RPMI7951 (cell line): ENCODE data around the gene NDUFS8. TPM values are rescaled to one million over a fixed set of nuclear protein-coding genes. Genes with fewer than 3 reads are reported as not detected.

Source experiments
- DNase-seq: peaks from one replicate; pipeline ENCODE4 v3.0.0-alpha.2; 2012; ENCODE audit warnings: low read depth
- total RNA-seq: library from RNA; depleted of rRNA; stranded (reverse); fragments of >200 nt; shearing (Covaris generic); gene quantifications from 2 replicates; pipeline ENCODE4 v1.2.3, GENCODE V29; 2014; rRNA removed

Gene NDUFS8
- total RNA-seq, 1 experiment from 2014 or later = 270 TPM

DNA sequence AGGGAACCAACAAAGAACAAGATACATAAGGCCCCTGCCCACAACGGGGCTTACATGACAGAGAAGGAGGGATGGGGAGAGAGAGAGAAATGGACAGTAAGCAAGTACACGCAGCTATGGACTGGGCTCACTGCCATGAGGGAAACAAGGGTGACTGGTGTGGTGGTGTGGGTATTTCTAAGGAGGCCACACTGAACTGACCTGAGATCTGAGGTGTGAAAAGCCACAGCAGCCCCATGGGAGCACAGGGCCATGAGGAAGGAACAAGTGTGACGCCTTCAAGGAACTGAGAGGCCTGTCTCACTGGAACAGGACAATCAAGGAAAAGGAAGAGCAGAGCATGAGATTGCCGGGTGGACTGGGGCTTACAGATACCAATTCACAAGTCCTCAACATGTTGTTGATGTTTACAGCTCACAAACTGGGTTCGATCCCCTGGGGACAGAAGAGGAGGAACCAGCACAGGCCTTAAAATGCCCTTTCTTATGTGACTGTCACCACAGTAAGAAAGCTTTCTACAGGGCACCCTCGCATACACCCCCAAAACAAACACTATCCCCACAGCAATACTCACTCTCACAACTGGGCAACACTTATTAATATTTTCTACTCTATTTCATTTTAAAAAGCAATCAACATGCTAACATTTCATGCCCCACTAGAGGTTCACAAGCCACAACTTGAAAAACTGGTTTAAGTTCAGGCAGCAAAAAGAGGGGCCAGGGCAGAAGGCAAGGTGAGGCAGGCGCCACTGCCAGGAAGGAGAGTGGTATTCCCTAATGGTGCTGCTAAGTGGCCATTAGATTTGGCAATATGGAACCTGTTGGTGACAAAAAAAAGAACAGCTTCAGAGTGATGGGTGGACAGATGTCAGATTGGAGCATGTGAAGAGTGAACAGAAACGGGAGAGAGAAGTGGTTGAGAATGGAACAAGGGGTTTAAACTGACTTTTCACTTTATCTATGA lies 47.4 kb downstream of the NDUFS8 start:
- DNase-seq = no peak

DNA sequence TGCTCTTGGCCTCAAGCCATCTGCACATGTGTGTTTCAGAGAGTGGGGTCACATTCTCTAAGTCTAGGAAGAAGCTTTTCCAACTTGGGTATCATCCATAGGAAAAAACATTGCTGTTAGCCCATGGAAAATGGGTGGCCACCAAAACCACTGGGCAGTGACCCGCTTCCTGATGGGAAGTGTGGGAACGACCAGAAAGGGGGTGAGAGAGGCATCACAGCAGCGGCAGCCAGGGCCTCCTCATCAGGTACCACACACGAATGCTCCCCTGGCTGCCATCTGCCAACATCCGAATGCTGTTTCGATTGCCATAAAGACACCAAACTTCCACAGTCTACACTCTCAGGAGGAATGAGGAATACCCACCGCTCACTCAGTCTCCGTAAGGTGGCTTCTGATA lies 50.4 kb downstream of the NDUFS8 start:
- DNase-seq = no peak

DNA sequence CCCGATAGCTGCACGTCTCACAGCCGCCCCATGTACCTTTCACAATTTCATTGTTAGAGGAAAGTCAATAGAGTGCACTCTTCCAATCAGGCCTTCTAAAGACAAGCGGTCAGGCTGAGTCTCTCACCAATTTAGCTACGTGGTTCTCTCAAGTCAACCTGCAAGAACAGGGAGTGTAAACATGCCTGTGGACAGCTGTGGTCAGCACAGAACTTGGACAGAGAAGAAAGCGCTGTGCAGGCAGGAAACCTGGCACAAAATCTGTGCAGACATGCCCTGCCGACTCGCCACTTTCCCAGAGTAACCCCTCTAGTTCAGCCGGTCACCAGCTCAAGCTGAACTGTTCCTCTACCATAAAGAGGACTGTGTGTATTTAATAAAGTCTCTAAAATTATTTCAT lies 51.2 kb downstream of the NDUFS8 start:
- DNase-seq = no peak

DNA sequence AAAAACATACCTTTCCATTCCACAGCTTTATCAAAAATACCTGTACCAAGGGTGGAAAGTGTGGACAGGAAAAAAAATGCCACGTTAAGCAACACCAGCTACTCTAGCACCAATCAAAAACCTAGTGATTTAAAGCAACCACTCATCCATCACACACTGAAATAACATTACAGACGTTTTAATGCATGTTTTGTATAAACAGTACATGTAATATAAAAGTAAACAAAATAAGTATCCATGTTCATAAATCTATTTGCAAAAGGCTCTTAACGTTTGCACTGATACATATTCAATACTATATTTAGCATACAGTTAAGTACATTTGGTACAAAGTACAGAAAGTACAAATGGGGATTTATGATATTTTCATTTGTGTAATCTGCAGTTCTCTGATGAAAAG lies 52.0 kb downstream of the NDUFS8 start:
- no peak for DNase-seq

DNA sequence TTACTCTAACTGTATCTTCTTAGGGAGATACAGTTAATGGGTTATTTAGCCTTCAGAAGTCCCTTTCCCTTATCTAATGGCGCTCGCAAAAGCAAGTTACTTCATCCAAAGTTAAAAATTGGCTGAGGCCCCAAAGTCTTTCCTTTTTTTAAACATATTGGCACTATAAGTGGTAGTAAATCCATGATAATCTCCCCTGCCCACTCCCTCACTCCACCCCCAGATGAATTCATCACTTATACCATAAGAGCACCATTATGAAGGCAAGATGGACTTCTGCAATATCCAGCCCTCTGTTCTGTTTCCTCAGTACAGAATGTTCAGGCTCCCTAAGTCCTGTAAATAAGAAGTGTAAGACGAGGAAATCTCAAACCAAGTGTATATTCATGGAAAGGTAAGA lies 53.0 kb downstream of the NDUFS8 start:
- DNase-seq = no peak

Other genes with a start within 250 kb of the NDUFS8 start
- gene UNC93B1, start 26.6 kb upstream of the NDUFS8 start, total RNA-seq = 15.7 and 19.6 TPM in 2 replicates
- gene ALDH3B1, start 20.4 kb upstream of the NDUFS8 start, total RNA-seq = 13.3 and 17.4 TPM in 2 replicates
- gene TCIRG1, start 8.3 kb downstream of the NDUFS8 start, total RNA-seq = 39.2 and 47.5 TPM in 2 replicates
- 16.2 and 18.7 TPM in 2 replicates for gene CHKA, start 90.7 kb downstream of the NDUFS8 start, total RNA-seq
- gene KMT5B, start 182.6 kb downstream of the NDUFS8 start, total RNA-seq = 17.7 and 25.1 TPM in 2 replicates
- gene C11orf24, start 241.3 kb downstream of the NDUFS8 start, total RNA-seq = 60.3 and 69.1 TPM in 2 replicates